Measurements from ENCODE around the gene KIF9. TPM values are rescaled to one million over a fixed set of nuclear protein-coding genes. Genes with fewer than 3 reads are reported as not detected.

KIF9 gene
- total RNA-seq, 1 donor from 2014 or later = 3.4 TPM

- peaks cover 17% of the 10 kb centered on the region for H3K4me1 Mint-ChIP-seq (ENCODE audit: low read depth)
- H3K4me3 Mint-ChIP-seq = no peak overlapping the region
- H3K27ac Mint-ChIP-seq = no peak overlapping the region
- no peak for DNase-seq (ENCODE audit: low spot score)
- intact Hi-C loops (cut with micrococcal nuclease) = no loop called here
- peaks cover 22% of the 10 kb centered on the region for H3K36me3 Mint-ChIP-seq (ENCODE audit: low read depth)
- no peaks in the 10 kb centered on the region for H3K9me3 Mint-ChIP-seq
- H3K27me3 Mint-ChIP-seq (ENCODE audit: insufficient read depth) = no peaks in the 10 kb centered on the region
Measured at GRCh38 chr3:47288966-47289910, 6.6 kb upstream of the KIF9 start.

- Mint-ChIP-seq H3K9me3 (no peaks in the 10 kb centered on the region), H3K4me3 (peak overlapping the region; percentile 98), H3K36me3 (ENCODE audit: low read depth) (peaks cover 15% of the 10 kb centered on the region), H3K27me3 (ENCODE audit: insufficient read depth) (no peaks in the 10 kb centered on the region), H3K4me1 (ENCODE audit: low read depth) (peaks cover 45% of the 10 kb centered on the region), H3K27ac (peak overlapping the region; percentile 100)
- DNase-seq (ENCODE audit: low spot score) = peak; percentile 14
- intact Hi-C loops (cut with micrococcal nuclease) = loop anchor here (2.0 to 5.0 kb wide), 7 partner anchors 39 to 519 kb away; partner anchors contain the start of genes CCDC12, DHX30, ELP6 and SMARCC1
Measured at GRCh38 chr3:47283591-47284364, 1.2 kb upstream of the KIF9 start.

- no peaks in the 10 kb centered on the region for H3K9me3 Mint-ChIP-seq
- peak overlapping the region; percentile 100 for H3K27ac Mint-ChIP-seq
- peak overlapping the region; percentile 98 for H3K4me3 Mint-ChIP-seq
- intact Hi-C loops (cut with micrococcal nuclease) = loop anchor here (2.0 to 5.0 kb wide), 7 partner anchors 39 to 519 kb away; partner anchors contain the start of genes CCDC12, DHX30, ELP6 and SMARCC1
- DNase-seq (ENCODE audit: low spot score) = no peak
- peaks cover 9% of the 10 kb centered on the region for H3K36me3 Mint-ChIP-seq (ENCODE audit: low read depth)
- H3K4me1 Mint-ChIP-seq (ENCODE audit: low read depth) = peaks cover 45% of the 10 kb centered on the region
- H3K27me3 Mint-ChIP-seq (ENCODE audit: insufficient read depth) = no peaks in the 10 kb centered on the region
Measured at GRCh38 chr3:47283193-47283537, 566 bp upstream of the KIF9 start.

GRCh38 chr3:47280519-47280918, 2.1 kb downstream of the KIF9 start:
- no peak for DNase-seq (ENCODE audit: low spot score)
- intact Hi-C loops (cut with micrococcal nuclease) = loop anchor here (2.0 to 5.0 kb wide), 6 partner anchors 42 to 522 kb away; partner anchors contain the start of genes DHX30 and SMARCC1
- H3K4me1 Mint-ChIP-seq (ENCODE audit: low read depth) = peaks cover 40% of the 10 kb centered on the region
- H3K9me3 Mint-ChIP-seq = no peaks in the 10 kb centered on the region
- H3K27me3 Mint-ChIP-seq (ENCODE audit: insufficient read depth) = no peaks in the 10 kb centered on the region
- H3K27ac Mint-ChIP-seq = no peak overlapping the region
- peaks cover 4% of the 10 kb centered on the region for H3K36me3 Mint-ChIP-seq (ENCODE audit: low read depth)
- no peak overlapping the region for H3K4me3 Mint-ChIP-seq

GRCh38 chr3:47276558-47276957, 6.0 kb downstream of the KIF9 start:
- H3K36me3 Mint-ChIP-seq (ENCODE audit: low read depth) = no peaks in the 10 kb centered on the region
- no peaks in the 10 kb centered on the region for H3K27me3 Mint-ChIP-seq (ENCODE audit: insufficient read depth)
- H3K4me3 Mint-ChIP-seq = no peak overlapping the region
- H3K27ac Mint-ChIP-seq = no peak overlapping the region
- intact Hi-C loops (cut with micrococcal nuclease) = no loop called here
- no peaks in the 10 kb centered on the region for H3K9me3 Mint-ChIP-seq
- H3K4me1 Mint-ChIP-seq (ENCODE audit: low read depth) = peaks cover 12% of the 10 kb centered on the region
- DNase-seq (ENCODE audit: low spot score) = no peak

- Mint-ChIP-seq H3K27me3 (ENCODE audit: insufficient read depth) (peaks cover 2% of the 10 kb centered on the region), H3K27ac (no peak overlapping the region), H3K36me3 (ENCODE audit: low read depth) (no peaks in the 10 kb centered on the region), H3K4me1 (ENCODE audit: low read depth) (no peaks in the 10 kb centered on the region), H3K4me3 (no peak overlapping the region), H3K9me3 (no peaks in the 10 kb centered on the region)
- no peak for DNase-seq (ENCODE audit: low spot score)
- intact Hi-C loops (cut with micrococcal nuclease) = no loop called here
Measured at GRCh38 chr3:47274652-47275051, 7.9 kb downstream of the KIF9 start.

- H3K9me3 Mint-ChIP-seq = no peaks in the 10 kb centered on the region
- no peak overlapping the region for H3K4me3 Mint-ChIP-seq
- no peak overlapping the region for H3K27ac Mint-ChIP-seq
- no peaks in the 10 kb centered on the region for H3K36me3 Mint-ChIP-seq (ENCODE audit: low read depth)
- peaks cover 2% of the 10 kb centered on the region for H3K27me3 Mint-ChIP-seq (ENCODE audit: insufficient read depth)
- DNase-seq (ENCODE audit: low spot score) = no peak
- H3K4me1 Mint-ChIP-seq (ENCODE audit: low read depth) = no peaks in the 10 kb centered on the region
- intact Hi-C loops (cut with micrococcal nuclease) = no loop called here
Measured at GRCh38 chr3:47273564-47273963, 9.0 kb downstream of the KIF9 start.

GRCh38 chr3:47270526-47270925, 12.1 kb downstream of the KIF9 start:
- peaks cover 4% of the 10 kb centered on the region for H3K4me1 Mint-ChIP-seq (ENCODE audit: low read depth)
- no peak overlapping the region for H3K4me3 Mint-ChIP-seq
- H3K27me3 Mint-ChIP-seq (ENCODE audit: insufficient read depth) = peaks cover 2% of the 10 kb centered on the region
- intact Hi-C loops (cut with micrococcal nuclease) = no loop called here
- no peaks in the 10 kb centered on the region for H3K9me3 Mint-ChIP-seq
- DNase-seq (ENCODE audit: low spot score) = no peak
- no peak overlapping the region for H3K27ac Mint-ChIP-seq
- no peaks in the 10 kb centered on the region for H3K36me3 Mint-ChIP-seq (ENCODE audit: low read depth)

GRCh38 chr3:47267490-47267824, 15.1 kb downstream of the KIF9 start:
- no peak for DNase-seq (ENCODE audit: low spot score)
- intact Hi-C loops (cut with micrococcal nuclease) = no loop called here
- Mint-ChIP-seq H3K27me3 (ENCODE audit: insufficient read depth) (peaks cover 2% of the 10 kb centered on the region), H3K27ac (no peak overlapping the region), H3K9me3 (no peaks in the 10 kb centered on the region), H3K4me1 (ENCODE audit: low read depth) (peaks cover 4% of the 10 kb centered on the region), H3K4me3 (no peak overlapping the region), H3K36me3 (ENCODE audit: low read depth) (no peaks in the 10 kb centered on the region)

- intact Hi-C loops (cut with micrococcal nuclease) = no loop called here
- peaks cover 2% of the 10 kb centered on the region for H3K27me3 Mint-ChIP-seq (ENCODE audit: insufficient read depth)
- H3K4me1 Mint-ChIP-seq (ENCODE audit: low read depth) = peaks cover 4% of the 10 kb centered on the region
- H3K9me3 Mint-ChIP-seq = no peaks in the 10 kb centered on the region
- no peaks in the 10 kb centered on the region for H3K36me3 Mint-ChIP-seq (ENCODE audit: low read depth)
- no peak for DNase-seq (ENCODE audit: low spot score)
- H3K4me3 Mint-ChIP-seq = no peak overlapping the region
- no peak overlapping the region for H3K27ac Mint-ChIP-seq
Measured at GRCh38 chr3:47266709-47267489, 15.7 kb downstream of the KIF9 start.

- intact Hi-C loops (cut with micrococcal nuclease) = no loop called here
- H3K4me3 Mint-ChIP-seq = no peak overlapping the region
Measured at GRCh38 chr3:47265725-47266428, 16.7 kb downstream of the KIF9 start.

GRCh38 chr3:47265008-47265407, 17.6 kb downstream of the KIF9 start:
- no peak overlapping the region for H3K4me3 Mint-ChIP-seq
- no peaks in the 10 kb centered on the region for H3K9me3 Mint-ChIP-seq
- no peaks in the 10 kb centered on the region for H3K27me3 Mint-ChIP-seq (ENCODE audit: insufficient read depth)
- H3K27ac Mint-ChIP-seq = no peak overlapping the region
- H3K4me1 Mint-ChIP-seq (ENCODE audit: low read depth) = peaks cover 4% of the 10 kb centered on the region
- no peaks in the 10 kb centered on the region for H3K36me3 Mint-ChIP-seq (ENCODE audit: low read depth)
- intact Hi-C loops (cut with micrococcal nuclease) = no loop called here
- no peak for DNase-seq (ENCODE audit: low spot score)

More at GRCh38 chr3:47265725-47266428, 16.7 kb downstream of the KIF9 start:
- Mint-ChIP-seq H3K9me3 (no peaks in the 10 kb centered on the region), H3K27me3 (ENCODE audit: insufficient read depth) (no peaks in the 10 kb centered on the region), H3K27ac (no peak overlapping the region), H3K4me1 (ENCODE audit: low read depth) (peaks cover 4% of the 10 kb centered on the region), H3K36me3 (ENCODE audit: low read depth) (no peaks in the 10 kb centered on the region)
- DNase-seq (ENCODE audit: low spot score) = no peak

Measured in activated T-helper 1 cell treated with anti-CD3 and anti-CD28 coated beads, Interleukin-12 subunit alpha, Interleukin-12 subunit beta, Interleukin-2, Interleukin-4 antibody, amounts not matched to agents 30 ng/mL and 10 ng/mL and 1 ng/mL, durations not matched to agents 14 hours and 24 hours and 36 hours (primary cell).